ENCODE results near the gene PRKCG.
"Not testable (repeated sequence)": the region's sequence is repeated elsewhere in the genome, so short reads cannot be mapped to it uniquely, and the experiment has no call there.

PRKCG gene

GRCh38 chr19:53927739-53928138, 45.7 kb downstream of the PRKCG start:
- Mint-ChIP-seq H3K36me3 (no peaks in the 10 kb centered on the region), H3K27ac (no peak overlapping the region), H3K4me1 (ENCODE audit: low read depth) (no peaks in the 10 kb centered on the region), H3K4me3 (no peak overlapping the region), H3K27me3 (peaks cover 9% of the 10 kb centered on the region), H3K9me3 (ENCODE audit: low read depth) (no peaks in the 10 kb centered on the region)

GRCh38 chr19:53936029-53936428, 54.0 kb downstream of the PRKCG start:
- Mint-ChIP-seq H3K27ac (no peak overlapping the region), H3K4me1 (ENCODE audit: low read depth) (no peaks in the 10 kb centered on the region), H3K36me3 (no peaks in the 10 kb centered on the region), H3K9me3 (ENCODE audit: low read depth) (no peaks in the 10 kb centered on the region), H3K4me3 (no peak overlapping the region), H3K27me3 (peaks cover 23% of the 10 kb centered on the region)

- Mint-ChIP-seq H3K36me3 (no peaks in the 10 kb centered on the region), H3K4me3 (no peak overlapping the region), H3K27me3 (peaks cover 46% of the 10 kb centered on the region), H3K4me1 (ENCODE audit: low read depth) (peaks cover 2% of the 10 kb centered on the region), H3K9me3 (ENCODE audit: low read depth) (no peaks in the 10 kb centered on the region), H3K27ac (no peak overlapping the region)
Observed at GRCh38 chr19:53942001-53942786, 60.2 kb downstream of the PRKCG start.

GRCh38 chr19:53944416-53944815, 62.4 kb downstream of the PRKCG start:
- H3K4me1 Mint-ChIP-seq (ENCODE audit: low read depth): peaks cover 2% of the 10 kb centered on the region
- H3K4me3 Mint-ChIP-seq: no peak overlapping the region
- peaks cover 42% of the 10 kb centered on the region for H3K27me3 Mint-ChIP-seq
- no peaks in the 10 kb centered on the region for H3K9me3 Mint-ChIP-seq (ENCODE audit: low read depth)
- no peaks in the 10 kb centered on the region for H3K36me3 Mint-ChIP-seq
- H3K27ac Mint-ChIP-seq: no peak overlapping the region

- Mint-ChIP-seq H3K9me3 (ENCODE audit: low read depth) (no peaks in the 10 kb centered on the region), H3K36me3 (no peaks in the 10 kb centered on the region), H3K27ac (no peak overlapping the region), H3K4me3 (no peak overlapping the region), H3K4me1 (ENCODE audit: low read depth) (peaks cover 2% of the 10 kb centered on the region), H3K27me3 (peaks cover 37% of the 10 kb centered on the region)
Observed at GRCh38 chr19:53944933-53945332, 62.9 kb downstream of the PRKCG start.

- Mint-ChIP-seq H3K27ac (no peak overlapping the region), H3K27me3 (peaks cover 33% of the 10 kb centered on the region), H3K4me3 (no peak overlapping the region), H3K4me1 (ENCODE audit: low read depth) (peaks cover 2% of the 10 kb centered on the region), H3K36me3 (no peaks in the 10 kb centered on the region), H3K9me3 (ENCODE audit: low read depth) (no peaks in the 10 kb centered on the region)
Observed at GRCh38 chr19:53945441-53945840, 63.4 kb downstream of the PRKCG start.

GRCh38 chr19:53945998-53946397, 64.0 kb downstream of the PRKCG start:
- peaks cover 31% of the 10 kb centered on the region for H3K27me3 Mint-ChIP-seq
- H3K4me3 Mint-ChIP-seq: no peak overlapping the region
- no peaks in the 10 kb centered on the region for H3K36me3 Mint-ChIP-seq
- H3K4me1 Mint-ChIP-seq (ENCODE audit: low read depth): peaks cover 2% of the 10 kb centered on the region
- no peak overlapping the region for H3K27ac Mint-ChIP-seq
- no peaks in the 10 kb centered on the region for H3K9me3 Mint-ChIP-seq (ENCODE audit: low read depth)

- peaks cover 2% of the 10 kb centered on the region for H3K4me1 Mint-ChIP-seq (ENCODE audit: low read depth)
- no peaks in the 10 kb centered on the region for H3K9me3 Mint-ChIP-seq (ENCODE audit: low read depth)
- no peak overlapping the region for H3K27ac Mint-ChIP-seq
- no peak overlapping the region for H3K4me3 Mint-ChIP-seq
- H3K27me3 Mint-ChIP-seq: peaks cover 32% of the 10 kb centered on the region
- no peaks in the 10 kb centered on the region for H3K36me3 Mint-ChIP-seq
Observed at GRCh38 chr19:53947624-53948023, 65.6 kb downstream of the PRKCG start.

GRCh38 chr19:53948611-53949010, 66.6 kb downstream of the PRKCG start:
- H3K27me3 Mint-ChIP-seq: peaks cover 32% of the 10 kb centered on the region
- H3K36me3 Mint-ChIP-seq; H3K27ac Mint-ChIP-seq; H3K9me3 Mint-ChIP-seq (ENCODE audit: low read depth); H3K4me3 Mint-ChIP-seq; H3K4me1 Mint-ChIP-seq (ENCODE audit: low read depth): not testable (repeated sequence)

- no peaks in the 10 kb centered on the region for H3K4me1 Mint-ChIP-seq (ENCODE audit: low read depth)
- no peak overlapping the region for H3K27ac Mint-ChIP-seq
Observed at GRCh38 chr19:53951436-53951835, 69.4 kb downstream of the PRKCG start.

GRCh38 chr19:53951947-53952346, 70.0 kb downstream of the PRKCG start:
- Mint-ChIP-seq H3K4me1 (ENCODE audit: low read depth) (no peaks in the 10 kb centered on the region), H3K27ac (no peak overlapping the region), H3K9me3 (ENCODE audit: low read depth) (no peaks in the 10 kb centered on the region), H3K4me3 (no peak overlapping the region), H3K36me3 (no peaks in the 10 kb centered on the region), H3K27me3 (peaks cover 23% of the 10 kb centered on the region)

More at GRCh38 chr19:53951436-53951835, 69.4 kb downstream of the PRKCG start:
- Mint-ChIP-seq H3K36me3 (no peaks in the 10 kb centered on the region), H3K27me3 (peaks cover 21% of the 10 kb centered on the region), H3K4me3 (no peak overlapping the region), H3K9me3 (ENCODE audit: low read depth) (no peaks in the 10 kb centered on the region)

- Mint-ChIP-seq H3K9me3 (ENCODE audit: low read depth) (no peaks in the 10 kb centered on the region), H3K27me3 (peaks cover 29% of the 10 kb centered on the region), H3K36me3 (no peaks in the 10 kb centered on the region), H3K4me3 (no peak overlapping the region), H3K27ac (no peak overlapping the region), H3K4me1 (ENCODE audit: low read depth) (peaks cover 1% of the 10 kb centered on the region)
Observed at GRCh38 chr19:53953383-53953782, 71.4 kb downstream of the PRKCG start.
